Measurements from ENCODE around the gene KCNH8.
"Not testable (repeated sequence)": the region's sequence is repeated elsewhere in the genome, so short reads cannot be mapped to it uniquely, and the experiment has no call there.

The KCNH8 gene

DNA sequence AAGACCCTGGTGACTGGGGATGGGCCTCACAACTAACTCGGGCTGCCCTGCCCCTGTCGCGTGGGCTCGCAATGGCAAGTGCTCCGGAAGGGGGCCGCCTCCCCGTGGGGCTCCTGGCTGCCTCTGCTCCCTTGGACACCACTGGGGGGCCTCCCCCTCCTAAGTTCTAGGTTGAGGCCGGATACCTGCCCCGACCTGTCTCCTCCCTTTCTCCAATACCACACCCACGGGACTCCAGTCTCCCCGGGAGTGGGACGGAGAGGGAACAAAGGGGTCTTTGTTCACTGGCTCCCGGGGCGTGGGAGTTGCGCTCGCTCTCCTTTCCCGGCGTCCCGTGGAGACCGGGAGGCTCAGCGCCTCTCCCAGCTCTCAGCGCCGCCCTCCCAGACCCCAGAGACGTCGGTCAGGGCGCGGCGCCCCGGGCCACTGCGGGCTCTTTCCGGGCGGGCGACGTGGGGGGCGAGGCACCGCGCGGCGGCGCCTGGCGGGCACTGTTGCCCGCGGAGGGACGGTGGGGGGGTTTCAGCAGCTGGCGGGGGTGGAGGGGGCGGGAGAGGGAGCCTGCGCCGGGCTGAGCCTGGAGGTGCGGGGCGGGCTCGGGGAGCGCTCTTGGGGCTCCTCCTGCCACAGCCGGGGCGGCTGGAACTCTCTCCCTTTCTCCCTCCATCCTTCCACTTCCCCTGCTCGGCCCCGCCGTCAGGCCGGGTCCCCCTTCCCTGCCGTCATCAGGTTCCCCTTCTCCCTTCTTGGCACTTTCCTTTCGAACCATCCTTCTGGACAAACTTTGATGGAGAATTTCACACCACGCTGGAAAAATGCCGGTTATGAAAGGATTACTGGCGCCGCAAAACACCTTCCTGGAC is at the start of gene KCNH8:
Gene KCNH8 (plus strand): TSS at position 606 of the 863 bp plus-strand sequence. CDS start 210 bp downstream, at position 816.
- ATAC-seq (peak; percentile 53), DNase-seq (peak; percentile 20 to 36)
- Mint-ChIP-seq H3K27me3 (peaks cover 25% of the 10 kb centered on the region), H3K4me3 (peak within 1 kb of the TSS; percentile 92 to 97), H3K27ac (peak within 1 kb of the TSS; percentile 38 to 89), H3K4me1 (peaks cover 30% of the 10 kb centered on the region), H3K9me3 (peaks cover 0 to 8% of the 10 kb centered on the region in 2 donors)

DNA sequence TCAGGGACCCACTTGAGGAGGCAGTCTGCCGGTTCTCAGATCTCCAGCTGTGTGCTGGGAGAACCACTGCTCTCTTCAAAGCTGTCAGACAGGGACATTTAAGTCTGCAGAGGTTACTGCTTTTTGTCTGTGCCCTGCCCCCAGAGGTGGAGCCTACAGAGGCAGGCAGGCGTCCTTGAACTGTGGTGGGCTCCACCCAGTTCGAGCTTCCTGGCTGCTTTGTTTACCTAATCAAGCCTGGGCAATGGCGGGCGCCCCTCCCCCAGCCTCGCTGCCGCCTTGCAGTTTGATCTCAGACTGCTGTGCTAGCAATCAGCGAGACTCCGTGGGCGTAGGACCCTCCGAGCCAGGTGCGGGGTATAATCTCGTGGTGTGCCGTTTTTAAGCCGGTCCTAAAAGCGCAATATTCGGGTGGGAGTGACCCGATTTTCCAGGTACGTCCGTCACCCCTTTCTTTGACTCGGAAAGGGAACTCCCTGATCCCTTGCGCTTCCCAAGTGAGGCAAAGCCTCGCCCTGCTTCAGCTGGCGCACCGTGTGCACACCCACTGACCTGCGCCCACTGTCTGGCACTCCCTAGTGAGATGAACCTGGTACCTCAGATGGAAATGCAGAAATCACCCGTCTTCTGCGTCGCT is 45.5 kb upstream of the KCNH8 start:
- peak in 1 of 2 donors; percentile 15 for DNase-seq
- not testable (repeated sequence) for H3K27me3 Mint-ChIP-seq, ATAC-seq, H3K9me3 Mint-ChIP-seq, H3K4me1 Mint-ChIP-seq
- Mint-ChIP-seq H3K27ac (peak overlapping the region in 1 of 2 donors; percentile 43), H3K4me3 (peak overlapping the region; percentile 70 to 74)

DNA sequence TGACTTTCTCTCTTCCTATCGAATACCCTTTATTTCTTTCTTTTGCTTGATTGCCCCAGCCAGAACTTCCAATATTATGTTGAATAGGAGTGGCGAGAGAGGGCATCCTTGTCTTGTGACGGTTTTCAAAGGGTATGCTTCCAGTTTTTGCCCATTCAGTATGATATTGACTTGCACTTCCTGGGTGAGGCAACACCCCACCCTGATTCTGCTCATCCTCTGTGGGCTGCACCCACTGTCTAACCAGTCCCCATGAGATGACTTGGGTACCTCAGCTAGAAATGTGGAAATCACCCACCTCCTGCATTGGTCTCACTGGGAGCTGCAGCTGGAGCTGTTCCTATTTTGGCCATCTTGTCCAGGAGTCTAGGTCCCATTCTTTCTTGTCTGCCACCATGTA is 44.8 kb upstream of the KCNH8 start:
- ATAC-seq = peak; percentile 49
- Mint-ChIP-seq H3K9me3 (peaks cover 0 to 5% of the 10 kb centered on the region in 2 donors), H3K4me3 (peak overlapping the region; percentile 70 to 74), H3K4me1 (no peaks in the 10 kb centered on the region), H3K27me3 (no peaks in the 10 kb centered on the region), H3K27ac (no peak overlapping the region)
- DNase-seq = no peak

DNA sequence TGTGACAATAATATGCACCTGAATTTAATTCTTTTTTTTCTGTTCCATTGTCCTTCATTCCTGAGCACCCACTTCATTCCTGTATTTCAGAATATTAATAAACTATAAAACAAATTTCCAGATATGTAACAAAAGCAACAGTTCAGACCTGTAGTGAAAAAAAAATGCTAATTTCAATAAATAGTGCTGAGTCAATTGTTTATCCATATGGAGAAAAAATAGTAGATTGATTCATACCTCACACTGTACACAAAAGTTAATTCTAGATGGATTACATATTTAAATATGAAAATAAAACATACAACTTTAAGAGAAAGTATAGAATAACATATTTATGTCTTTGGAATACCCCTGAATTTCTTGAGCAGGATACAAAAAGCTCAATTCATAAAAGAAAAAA is 43.9 kb upstream of the KCNH8 start:
- Mint-ChIP-seq H3K27ac (no peak overlapping the region), H3K27me3 (no peaks in the 10 kb centered on the region), H3K4me3 (no peak overlapping the region), H3K4me1 (no peaks in the 10 kb centered on the region), H3K9me3 (peaks cover 0 to 5% of the 10 kb centered on the region in 2 donors)
- no peak for DNase-seq
- no peak for ATAC-seq

DNA sequence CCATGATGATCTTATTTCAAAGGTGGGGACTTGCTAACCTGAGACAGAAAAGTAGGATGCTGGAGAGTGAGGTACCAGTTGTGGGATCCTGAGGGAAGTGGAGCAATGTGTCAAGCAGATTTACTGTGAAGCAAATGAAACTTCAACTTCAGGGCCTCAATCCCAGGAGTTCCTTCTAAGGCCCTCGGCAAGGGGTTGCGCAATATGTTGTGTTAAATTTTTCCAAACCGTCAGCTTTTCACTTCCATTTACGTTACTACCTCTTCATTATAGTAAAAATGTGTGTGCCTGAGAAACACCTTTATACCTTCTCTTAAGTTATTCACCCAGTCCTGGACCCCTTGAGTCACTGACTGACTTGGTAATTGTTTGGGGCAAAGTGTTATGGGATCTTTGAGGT is 42.5 kb upstream of the KCNH8 start:
- no peak for ATAC-seq
- no peak overlapping the region for H3K4me3 Mint-ChIP-seq

DNA sequence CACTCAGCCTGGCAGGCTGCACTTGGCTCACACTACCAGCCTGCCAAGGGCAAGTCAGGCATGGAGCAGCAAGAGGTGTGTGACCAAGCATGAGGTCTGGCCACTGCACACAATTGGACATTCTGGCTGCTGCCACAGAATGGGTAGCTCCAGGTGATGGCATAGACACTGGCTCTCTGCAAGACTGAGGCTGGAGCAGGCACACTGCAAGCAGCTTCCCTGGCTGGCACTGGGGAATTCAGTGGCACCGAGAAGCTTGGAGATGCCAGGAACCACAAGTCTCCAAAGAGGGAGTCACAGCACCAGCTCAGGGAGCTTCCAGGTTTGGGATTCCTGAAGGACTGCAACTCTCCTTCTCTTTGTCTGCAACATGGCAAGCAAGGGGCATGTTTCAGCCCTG is 42.0 kb upstream of the KCNH8 start:
- ATAC-seq = no peak
- Mint-ChIP-seq H3K9me3 (no peaks in the 10 kb centered on the region), H3K4me1 (no peaks in the 10 kb centered on the region), H3K4me3 (no peak overlapping the region), H3K27me3 (no peaks in the 10 kb centered on the region), H3K27ac (no peak overlapping the region)
- no peak for DNase-seq

More for the DNA sequence above, 42.5 kb upstream of the KCNH8 start:
- no peaks in the 10 kb centered on the region for H3K9me3 Mint-ChIP-seq
- H3K27ac Mint-ChIP-seq = no peak overlapping the region
- H3K4me1 Mint-ChIP-seq = no peaks in the 10 kb centered on the region
- no peak for DNase-seq
- H3K27me3 Mint-ChIP-seq = no peaks in the 10 kb centered on the region

DNA sequence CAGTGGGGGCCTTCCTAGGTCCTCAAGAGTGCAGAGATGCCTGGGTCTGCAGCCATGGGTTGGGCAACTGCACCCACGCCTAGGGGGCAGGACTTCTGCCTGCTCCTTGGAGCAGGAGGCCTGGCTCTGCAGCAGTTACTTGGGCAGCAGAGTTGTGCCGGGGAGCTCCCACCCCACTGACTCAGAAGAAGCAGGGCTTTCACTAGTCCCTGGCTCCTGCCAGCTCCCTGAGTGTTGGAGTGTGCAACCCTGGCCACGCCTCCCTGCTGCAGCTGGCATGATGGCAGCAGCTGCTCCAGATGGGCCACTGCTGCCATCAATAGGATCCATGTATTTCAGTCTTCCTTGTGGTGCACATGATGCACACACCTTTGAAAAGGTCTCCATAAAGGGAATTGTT is 40.6 kb upstream of the KCNH8 start:
- Mint-ChIP-seq H3K27me3 (no peaks in the 10 kb centered on the region), H3K27ac (no peak overlapping the region), H3K4me3 (no peak overlapping the region), H3K4me1 (no peaks in the 10 kb centered on the region), H3K9me3 (no peaks in the 10 kb centered on the region)
- ATAC-seq (no peak), DNase-seq (no peak)

DNA sequence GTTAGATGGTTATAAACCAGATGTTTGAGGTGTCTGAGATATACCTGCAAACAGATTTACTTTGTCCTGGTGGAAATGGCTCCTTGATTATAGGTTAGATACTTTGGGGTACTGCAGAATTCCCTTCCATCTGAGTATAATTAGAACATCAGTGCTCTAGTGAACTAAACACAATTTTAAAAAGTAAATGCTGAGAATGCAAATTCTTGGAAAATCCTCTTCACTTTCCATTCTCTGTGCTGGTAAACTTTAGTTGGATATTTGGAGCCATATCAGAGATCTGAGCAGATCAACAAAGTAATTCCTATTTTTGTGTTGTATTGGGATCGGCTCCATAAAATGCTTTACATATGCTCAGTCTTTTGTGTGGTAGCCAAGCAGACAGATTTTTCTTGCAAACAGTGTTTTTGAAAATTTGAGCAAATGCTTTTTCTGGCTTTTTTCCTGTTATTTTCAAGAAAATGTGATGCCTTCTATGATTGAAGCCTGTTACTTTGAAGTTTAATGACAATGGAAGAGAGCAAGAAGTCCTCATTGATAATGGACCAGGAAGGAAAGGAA is 37.9 kb upstream of the KCNH8 start:
- ATAC-seq (no peak), DNase-seq (no peak)
- Mint-ChIP-seq H3K4me3 (no peak overlapping the region), H3K27ac (no peak overlapping the region), H3K27me3 (no peaks in the 10 kb centered on the region), H3K9me3 (no peaks in the 10 kb centered on the region), H3K4me1 (no peaks in the 10 kb centered on the region)

DNA sequence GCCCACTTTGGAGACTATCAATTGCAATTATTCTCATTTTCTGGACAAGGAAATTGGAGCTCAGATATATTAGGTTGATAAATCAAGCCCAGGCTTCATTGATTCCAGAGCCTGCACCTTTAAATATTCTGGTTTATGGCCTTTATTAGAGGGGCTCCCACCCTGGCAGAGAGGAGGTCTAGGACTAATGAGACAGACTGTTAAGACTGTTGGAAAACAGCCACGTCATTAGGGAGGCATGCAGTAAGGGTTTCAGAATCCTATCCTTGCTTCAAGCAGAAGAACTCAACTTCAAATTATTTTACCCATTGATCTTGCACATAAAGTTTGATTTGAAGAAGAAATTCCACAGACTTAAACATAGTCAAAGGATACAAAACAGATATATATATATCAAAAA is 33.8 kb upstream of the KCNH8 start:
- DNase-seq (no peak), ATAC-seq (no peak)
- peaks cover 6 to 11% of the 10 kb centered on the region in 2 donors for H3K9me3 Mint-ChIP-seq
- no peaks in the 10 kb centered on the region for H3K4me1 Mint-ChIP-seq
- H3K4me3 Mint-ChIP-seq = no peak overlapping the region
- H3K27ac Mint-ChIP-seq = no peak overlapping the region
- H3K27me3 Mint-ChIP-seq = peaks cover 9% of the 10 kb centered on the region

DNA sequence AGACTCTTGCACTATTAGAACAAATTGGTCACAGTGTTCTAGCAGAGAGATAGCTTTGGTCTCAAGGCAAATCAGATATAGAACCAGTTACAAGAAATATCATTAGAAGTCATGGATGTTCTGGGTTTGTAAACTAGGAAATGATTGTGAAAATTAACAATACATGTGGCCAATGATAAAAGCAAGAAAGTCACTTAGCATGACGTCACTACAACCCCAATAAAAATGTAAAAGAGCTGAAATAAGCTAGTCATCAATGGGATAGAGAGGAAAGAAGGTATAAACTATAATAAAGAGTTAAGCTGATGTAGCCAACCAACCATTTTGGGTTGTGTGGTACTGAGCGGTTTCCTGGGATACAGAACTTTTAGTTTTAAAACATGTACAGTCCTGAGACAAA is 32.1 kb upstream of the KCNH8 start:
- no peak overlapping the region for H3K27ac Mint-ChIP-seq
- peaks cover 9% of the 10 kb centered on the region for H3K27me3 Mint-ChIP-seq
- peaks cover 6 to 11% of the 10 kb centered on the region in 2 donors for H3K9me3 Mint-ChIP-seq
- ATAC-seq (no peak), DNase-seq (no peak)
- H3K4me1 Mint-ChIP-seq = no peaks in the 10 kb centered on the region
- no peak overlapping the region for H3K4me3 Mint-ChIP-seq

DNA sequence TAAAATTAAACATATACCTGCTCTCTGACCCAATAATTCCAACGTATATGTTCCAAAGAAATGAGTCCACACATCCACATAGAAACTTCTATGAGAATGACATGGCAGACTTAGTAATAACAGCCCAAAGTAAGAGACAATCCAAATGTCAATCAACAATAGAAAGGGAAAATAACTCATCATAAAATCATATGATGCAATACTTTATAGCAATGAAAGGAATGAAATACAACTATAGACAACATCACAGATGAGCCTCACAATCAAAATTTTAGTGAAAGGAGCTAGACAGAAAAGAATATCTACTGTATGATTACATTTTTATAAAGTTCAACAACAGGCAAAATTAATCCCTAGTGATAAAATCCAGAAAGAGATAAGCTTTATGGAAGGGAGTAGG is 23.6 kb upstream of the KCNH8 start:
- Mint-ChIP-seq H3K27ac (no peak overlapping the region), H3K9me3 (no peaks in the 10 kb centered on the region), H3K4me3 (no peak overlapping the region), H3K4me1 (no peaks in the 10 kb centered on the region), H3K27me3 (no peaks in the 10 kb centered on the region)
- ATAC-seq (no peak), DNase-seq (no peak)

DNA sequence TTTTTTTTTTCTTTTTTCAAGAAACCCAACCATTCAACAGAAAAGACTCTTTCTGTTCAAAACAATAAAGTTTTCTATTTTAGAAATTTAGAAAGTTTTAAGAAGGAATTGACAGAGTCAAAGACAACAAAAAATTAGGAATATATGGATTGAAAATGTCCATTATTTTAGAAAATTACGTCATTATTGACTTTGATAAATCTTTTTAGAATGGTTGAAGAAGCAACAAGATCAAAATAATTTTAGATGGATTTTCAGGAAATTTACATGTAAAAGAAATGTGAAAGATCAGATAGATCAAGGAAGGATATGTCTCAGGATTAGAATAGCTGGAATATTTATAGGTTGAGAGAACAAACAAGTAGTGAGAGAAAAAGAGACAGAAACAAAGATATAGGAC is 8.4 kb upstream of the KCNH8 start:
- Mint-ChIP-seq H3K4me3 (no peak overlapping the region), H3K4me1 (no peaks in the 10 kb centered on the region), H3K9me3 (no peaks in the 10 kb centered on the region), H3K27me3 (peaks cover 23% of the 10 kb centered on the region), H3K27ac (no peak overlapping the region)
- ATAC-seq (no peak), DNase-seq (no peak)

DNA sequence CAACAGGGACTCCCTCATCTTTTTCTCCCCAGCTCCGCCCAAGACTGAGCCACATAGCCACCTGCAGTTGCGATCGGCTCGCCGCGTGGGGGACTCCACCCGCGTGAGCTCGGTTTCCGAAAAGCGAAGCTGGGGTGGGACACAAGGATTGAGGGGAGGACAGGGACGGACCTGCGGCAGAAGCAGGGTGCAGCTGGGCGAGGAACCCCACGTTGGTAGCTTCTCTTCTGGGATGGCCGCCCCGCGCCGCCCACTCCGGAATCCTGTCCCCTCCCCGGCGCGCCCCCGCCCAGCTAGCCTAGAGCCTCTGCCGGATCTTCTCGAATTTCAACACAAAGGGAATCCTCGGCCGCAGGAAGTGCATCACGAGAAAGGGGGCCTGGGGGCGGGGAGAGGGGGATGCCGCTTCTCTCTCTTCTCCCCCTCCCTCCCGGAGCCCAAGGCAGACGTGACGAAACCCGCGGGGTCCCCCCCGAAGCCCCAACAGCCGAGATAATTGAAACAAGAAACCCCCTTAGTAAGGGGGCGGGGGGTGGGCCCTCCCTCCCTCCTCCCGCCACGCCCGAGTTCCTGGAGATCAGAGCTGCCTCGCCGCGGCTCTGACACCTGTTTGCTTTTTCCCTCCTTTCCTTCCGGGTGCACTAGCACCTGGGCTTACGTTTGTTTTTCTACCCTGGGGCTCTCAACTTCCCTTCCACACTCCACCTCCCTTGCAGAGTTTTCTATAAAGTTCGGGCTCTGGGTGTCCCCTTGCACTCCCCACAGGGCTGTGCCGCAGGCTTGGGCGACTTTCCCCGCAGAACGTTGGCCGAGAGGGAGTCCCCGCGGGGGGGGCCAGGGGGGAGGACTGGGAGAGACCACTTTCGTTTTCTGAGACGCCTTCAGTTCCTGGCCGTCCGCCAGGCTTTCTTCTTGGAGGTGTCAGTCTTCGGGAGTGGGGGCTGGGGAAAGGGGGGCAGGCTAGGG is 1.3 kb upstream of the KCNH8 start:
- DNase-seq (peak; percentile 64 to 81), ATAC-seq (peak; percentile 83)
- H3K9me3 Mint-ChIP-seq = peaks cover 0 to 8% of the 10 kb centered on the region in 2 donors
- H3K4me1 Mint-ChIP-seq = peaks cover 30% of the 10 kb centered on the region
- H3K27ac Mint-ChIP-seq = peak overlapping the region; percentile 38 to 89
- peaks cover 31% of the 10 kb centered on the region for H3K27me3 Mint-ChIP-seq
- H3K4me3 Mint-ChIP-seq = peak overlapping the region; percentile 92 to 97

DNA sequence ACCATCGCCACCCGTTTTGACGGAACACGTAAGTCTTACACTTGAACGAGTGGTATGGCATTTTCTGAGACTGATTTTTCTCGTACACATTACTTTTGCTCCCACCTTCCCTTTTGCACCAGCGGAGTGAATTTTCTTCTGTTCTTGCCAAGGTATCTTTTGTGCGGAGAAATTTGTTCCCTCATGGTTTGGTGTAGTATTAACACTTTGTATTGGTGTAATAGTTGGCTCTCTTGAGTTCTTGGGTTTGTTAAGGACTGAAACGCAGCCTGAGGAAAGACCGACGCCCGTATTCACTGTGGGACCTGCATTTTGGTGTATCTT is 420 bp downstream of the KCNH8 start:
- H3K27me3 Mint-ChIP-seq = peaks cover 22% of the 10 kb centered on the region
- no peak for DNase-seq
- H3K4me3 Mint-ChIP-seq = peak overlapping the region; percentile 81 to 92
- H3K4me1 Mint-ChIP-seq = peaks cover 30% of the 10 kb centered on the region
- ATAC-seq = no peak
- peaks cover 0 to 8% of the 10 kb centered on the region in 2 donors for H3K9me3 Mint-ChIP-seq
- no peak overlapping the region for H3K27ac Mint-ChIP-seq

DNA sequence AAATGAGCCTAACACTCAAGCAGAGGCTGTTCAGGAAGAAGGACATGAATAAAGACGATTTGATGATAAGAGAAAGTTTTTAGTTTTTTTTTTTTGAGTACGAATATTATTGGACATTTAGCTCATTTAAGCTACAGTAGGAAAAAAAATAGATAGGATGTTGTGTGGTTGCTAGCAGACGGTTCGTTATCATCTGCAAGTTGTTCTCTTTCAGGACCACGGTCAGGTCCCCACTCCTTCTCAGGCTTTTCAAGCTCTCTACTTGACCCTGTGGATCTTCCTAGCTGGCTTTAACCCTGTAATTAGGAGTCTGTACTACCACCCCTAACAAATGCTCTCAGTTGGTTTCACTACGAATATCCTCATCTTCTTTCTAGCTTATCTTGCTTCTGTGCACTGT is 1.1 kb downstream of the KCNH8 start:
- peak in 1 of 2 donors; percentile 6 for DNase-seq
- peaks cover 22% of the 10 kb centered on the region for H3K27me3 Mint-ChIP-seq
- H3K4me3 Mint-ChIP-seq = no peak overlapping the region
- peaks cover 30% of the 10 kb centered on the region for H3K4me1 Mint-ChIP-seq
- peaks cover 0 to 8% of the 10 kb centered on the region in 2 donors for H3K9me3 Mint-ChIP-seq
- no peak for ATAC-seq
- no peak overlapping the region for H3K27ac Mint-ChIP-seq

Measured in stimulated activated naive CD8-positive, alpha-beta T cell treated with anti-CD3 and anti-CD28 coated beads, Interleukin-15, amount 100 ng/mL, for 72 hours (primary cell).